HG03196 (cell line): ENCODE results near the gene GPLD1.

Experiments used
- ATAC-seq: cut with Tn5 transposase; IDR thresholded peaks from one replicate; pipeline ENCODE4 v1.9.1; 2021; ENCODE audit not compliant: unreplicated experiment

Gene GPLD1

DNA sequence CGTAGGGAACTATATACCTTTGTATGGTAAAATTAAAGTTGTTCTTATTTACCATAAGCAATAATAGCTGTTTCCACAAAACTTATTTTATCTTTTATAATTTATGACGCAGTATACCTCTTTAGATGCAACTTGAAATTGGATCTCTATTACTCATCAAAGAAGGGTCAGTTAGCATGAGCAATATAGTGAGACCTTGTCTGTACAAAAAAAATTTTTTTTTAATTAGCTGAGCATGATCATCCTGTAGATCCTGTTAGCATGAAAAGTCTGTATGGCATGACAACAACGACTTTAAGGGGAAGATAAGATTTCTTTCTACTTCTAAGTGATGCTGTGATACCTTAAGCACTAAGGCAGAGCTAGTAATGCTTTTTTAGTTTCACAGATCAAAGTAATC is 11.3 kb upstream of the GPLD1 start:
- ATAC-seq: no peak

- ATAC-seq: no peak
Measured at GRCh38 chr6:24497254-24497970, 8.0 kb upstream of the GPLD1 start.

GRCh38 chr6:24494821-24495795 is 5.7 kb upstream of the GPLD1 start, which contains the start of gene ALDH5A1:
Gene ALDH5A1, plus strand, starts transcription at chr6:24494969. Its CDS starts 28 bp downstream, at chr6:24494997.
- peak; percentile 71 for ATAC-seq

- ATAC-seq: no peak
Measured at GRCh38 chr6:24493945-24494820, 4.8 kb upstream of the GPLD1 start.

DNA sequence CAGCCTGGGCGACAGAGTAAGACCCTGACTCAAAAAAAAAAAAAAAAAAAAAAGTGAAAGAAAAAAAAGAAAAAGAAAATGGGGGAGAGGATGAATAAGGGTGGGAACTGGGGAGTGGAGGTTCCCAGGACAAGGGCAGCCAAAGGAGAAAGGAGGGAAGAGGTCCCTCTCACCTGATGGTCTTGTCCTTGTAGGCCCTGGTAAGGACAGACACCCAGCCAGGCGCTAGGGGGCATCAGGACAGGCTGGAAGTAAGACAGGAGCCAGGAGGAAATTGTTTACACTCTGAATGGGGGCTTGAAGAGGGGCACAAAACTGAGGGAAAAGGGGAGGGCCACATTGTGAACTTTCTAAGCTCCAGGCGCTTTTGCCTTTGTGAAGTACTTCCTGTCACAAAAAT is 3.1 kb upstream of the GPLD1 start:
- no peak for ATAC-seq

DNA sequence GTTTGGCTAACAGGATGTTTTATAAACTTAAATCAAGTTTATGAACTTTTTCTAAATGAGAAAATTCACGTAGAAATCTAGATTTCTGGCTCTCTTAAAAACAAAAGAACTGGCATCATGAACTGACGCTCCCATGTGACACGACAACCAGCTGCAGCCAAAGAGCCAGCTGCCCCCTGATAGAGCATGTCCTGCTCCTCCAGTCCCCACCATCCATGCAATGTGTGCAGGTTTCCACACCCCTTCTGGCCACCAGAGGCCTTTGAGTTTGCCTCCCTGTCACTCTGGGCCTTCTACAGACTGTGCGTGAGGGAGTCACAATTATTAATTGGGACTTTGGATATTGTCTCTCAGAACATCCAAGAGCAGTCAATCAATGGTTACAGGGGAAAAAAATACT is 1.6 kb upstream of the GPLD1 start:
- no peak for ATAC-seq

GRCh38 chr6:24489881-24490280 is 503 bp upstream of the GPLD1 start:
- ATAC-seq: no peak

DNA sequence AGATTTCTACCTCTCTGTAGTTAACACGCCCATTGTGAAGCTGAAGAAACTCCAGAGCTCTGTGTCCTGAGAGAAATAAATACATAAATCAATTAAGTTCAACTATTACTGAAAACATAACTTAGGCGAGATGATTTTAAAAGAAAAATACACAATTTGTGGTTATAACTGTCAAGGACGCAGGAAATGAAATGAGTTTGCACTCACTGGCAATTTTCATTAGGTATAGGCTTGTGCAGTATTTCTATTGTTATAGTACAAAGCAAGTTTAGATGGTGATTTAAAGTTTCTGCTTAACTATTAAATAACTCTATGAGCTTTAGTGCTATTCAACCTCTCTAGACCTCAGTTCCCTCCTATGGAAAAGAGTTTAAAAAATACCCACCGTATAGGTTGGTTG is 3.3 kb downstream of the GPLD1 start:
- ATAC-seq: no peak

DNA sequence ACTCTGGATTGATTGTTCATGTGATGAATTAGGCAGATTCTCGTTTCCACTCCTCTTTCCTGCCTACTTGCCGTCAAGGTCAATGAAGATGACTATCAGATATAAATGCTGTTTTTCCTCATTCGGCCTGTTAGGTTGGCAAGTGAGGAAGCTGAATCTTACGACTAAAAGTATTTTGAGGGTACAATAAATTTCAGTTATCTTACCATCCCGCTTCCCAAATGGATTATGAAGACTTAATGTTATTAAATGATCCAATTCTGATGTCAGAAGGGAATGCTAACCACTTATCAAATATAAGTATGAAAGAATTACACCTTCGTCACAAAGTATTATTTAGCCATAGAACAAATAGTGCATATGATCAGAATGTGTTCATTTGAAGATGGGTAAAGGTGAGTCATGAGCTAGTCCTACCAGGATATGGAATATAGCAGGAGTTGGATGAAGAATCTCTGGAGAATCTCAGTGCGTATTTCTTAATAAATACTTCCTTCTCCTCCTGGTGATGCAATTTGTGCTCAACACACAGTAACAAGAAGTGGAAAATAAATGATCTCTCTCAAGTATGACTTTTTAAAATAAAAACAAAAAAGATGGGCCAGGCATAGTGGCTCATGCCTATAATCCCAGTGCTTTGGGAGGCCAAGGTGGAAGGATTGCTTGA is 4.6 kb downstream of the GPLD1 start:
- ATAC-seq: no peak

DNA sequence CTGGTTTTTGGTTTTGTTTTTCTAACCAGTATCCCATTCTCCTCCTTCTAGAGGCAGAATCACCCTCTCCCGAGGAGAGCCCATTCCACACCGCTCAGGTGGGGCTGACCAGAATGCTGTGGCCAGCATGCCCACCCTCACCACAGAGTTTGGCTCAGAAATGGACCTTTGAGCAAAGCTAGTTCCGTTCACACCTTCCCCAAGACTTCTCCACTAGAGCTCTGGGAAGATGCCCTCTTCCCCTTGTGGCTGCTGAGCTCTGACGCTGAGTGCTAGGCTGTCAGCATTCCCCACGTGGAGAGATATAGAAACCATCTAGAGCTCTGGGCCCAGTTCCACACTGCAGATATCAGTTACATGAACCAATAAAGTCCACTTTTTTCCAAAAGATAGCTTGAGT is 7.9 kb downstream of the GPLD1 start:
- no peak for ATAC-seq

DNA sequence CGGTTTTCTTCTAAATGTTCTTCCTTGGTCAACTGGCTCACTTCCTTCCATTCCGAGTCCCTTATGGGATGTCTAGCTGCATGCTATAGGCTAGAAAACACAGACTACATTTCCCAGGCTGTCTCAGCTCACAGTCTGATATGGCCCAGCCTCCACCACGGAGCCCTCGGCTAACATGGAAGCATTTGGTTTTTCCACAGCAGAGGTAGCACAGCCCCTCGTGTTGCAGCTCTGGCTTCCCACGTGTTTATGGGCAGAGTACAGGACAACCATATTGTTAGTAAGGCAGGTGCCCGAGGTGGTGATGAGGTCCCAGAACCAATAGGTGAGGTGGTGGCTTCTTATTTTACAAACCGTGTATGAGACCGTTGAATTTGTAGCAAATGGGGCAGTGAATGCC is 8.7 kb downstream of the GPLD1 start:
- ATAC-seq: no peak

DNA sequence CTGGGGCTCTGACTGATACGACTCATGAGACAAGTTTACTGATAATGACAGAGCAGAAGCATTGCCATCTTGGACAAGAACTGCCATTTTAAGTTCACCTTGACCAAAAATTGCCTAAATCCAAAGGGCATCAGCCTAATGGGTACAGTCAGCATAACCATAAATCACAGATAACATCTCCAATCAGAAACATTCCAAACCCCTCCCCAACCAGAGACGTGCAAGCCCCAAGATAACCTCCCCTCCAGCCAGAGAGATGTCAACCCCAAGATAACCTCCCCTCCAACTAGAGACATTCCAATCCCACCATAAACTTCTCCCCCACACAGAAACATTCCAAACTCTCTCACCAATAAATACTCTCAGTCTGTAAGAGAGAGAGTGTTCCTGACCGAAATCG is 10.5 kb downstream of the GPLD1 start:
- ATAC-seq: no peak

DNA sequence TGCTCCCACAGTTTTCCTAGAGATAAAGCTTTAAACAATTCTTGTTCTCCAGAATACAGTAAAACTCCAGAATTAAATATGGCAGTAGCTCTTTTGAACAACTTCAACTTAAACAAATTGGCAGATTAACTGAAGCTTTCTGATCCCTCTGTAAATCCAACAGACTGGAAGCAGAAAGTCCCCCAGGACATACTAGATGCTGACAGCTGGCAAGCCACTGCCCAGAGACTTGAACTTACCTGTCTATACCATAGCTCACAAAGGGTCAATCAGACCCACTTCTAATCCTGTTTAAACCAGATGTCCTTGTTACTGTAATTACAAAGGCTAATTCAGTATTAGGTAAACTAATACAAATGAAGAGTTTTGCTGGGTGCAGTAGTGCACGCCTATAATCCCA is 12.3 kb downstream of the GPLD1 start:
- ATAC-seq: no peak

DNA sequence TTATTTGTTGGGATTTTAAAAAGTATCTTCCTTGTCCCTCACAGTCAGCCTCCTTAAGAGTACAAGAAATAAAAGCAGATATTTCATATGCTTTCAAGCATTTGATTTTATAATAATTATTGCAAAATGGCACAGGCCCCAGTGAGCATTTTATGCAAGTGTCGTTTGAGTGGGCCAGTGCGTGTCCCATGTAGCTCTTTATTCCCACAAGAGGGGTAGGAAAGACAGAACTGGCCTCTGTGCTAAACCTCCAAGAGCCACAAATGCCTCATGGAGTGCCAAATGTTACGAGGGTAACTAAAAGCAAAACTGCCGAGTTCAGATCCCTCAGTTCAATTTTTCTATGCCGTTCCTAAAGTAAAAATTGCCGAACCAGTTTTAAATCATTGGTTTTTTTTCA is 12.7 kb downstream of the GPLD1 start:
- ATAC-seq: no peak

DNA sequence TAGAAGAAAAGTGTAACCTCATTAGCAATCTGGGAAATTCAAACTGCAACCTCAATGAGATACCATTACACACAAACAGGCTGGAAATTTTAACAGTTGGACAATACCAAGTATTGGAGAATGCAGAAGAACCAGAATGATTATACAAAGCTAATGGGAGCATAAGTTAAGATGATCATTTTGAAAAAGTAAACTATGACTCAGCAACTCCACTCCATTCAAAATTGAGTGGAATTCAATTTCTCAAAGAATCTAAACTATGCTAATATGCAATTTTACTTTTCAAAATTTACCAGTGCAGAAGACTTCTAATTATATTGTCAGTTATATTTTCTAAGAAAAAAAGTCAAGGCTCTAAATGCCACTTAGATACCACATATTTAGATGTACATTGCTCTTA is 17.2 kb downstream of the GPLD1 start:
- no peak for ATAC-seq

- ATAC-seq: no peak
Measured at GRCh38 chr6:24469811-24470210, 19.6 kb downstream of the GPLD1 start.

GRCh38 chr6:24464253-24465038 is 24.9 kb downstream of the GPLD1 start:
- ATAC-seq: no peak

GRCh38 chr6:24460966-24461365 is 28.4 kb downstream of the GPLD1 start:
- no peak for ATAC-seq

DNA sequence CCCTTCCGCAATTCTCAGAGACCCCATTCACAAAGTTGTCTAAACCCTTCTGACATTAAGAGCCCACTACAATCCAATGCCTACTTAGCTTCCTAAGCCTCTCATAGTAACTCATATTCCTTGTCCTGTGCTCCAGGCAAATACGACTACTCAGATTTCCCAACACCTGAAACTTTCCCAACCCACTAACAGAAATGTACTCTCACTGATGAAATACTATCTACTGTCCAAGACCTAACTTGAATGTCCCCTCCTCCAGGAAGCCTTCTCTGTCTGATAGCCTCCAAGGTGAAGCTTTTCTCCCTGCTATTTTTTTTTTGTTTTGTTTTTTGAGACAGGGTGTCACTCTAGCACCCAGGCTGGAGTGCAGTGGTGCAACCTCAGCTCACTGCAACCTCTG is 30.4 kb downstream of the GPLD1 start:
- ATAC-seq: no peak

DNA sequence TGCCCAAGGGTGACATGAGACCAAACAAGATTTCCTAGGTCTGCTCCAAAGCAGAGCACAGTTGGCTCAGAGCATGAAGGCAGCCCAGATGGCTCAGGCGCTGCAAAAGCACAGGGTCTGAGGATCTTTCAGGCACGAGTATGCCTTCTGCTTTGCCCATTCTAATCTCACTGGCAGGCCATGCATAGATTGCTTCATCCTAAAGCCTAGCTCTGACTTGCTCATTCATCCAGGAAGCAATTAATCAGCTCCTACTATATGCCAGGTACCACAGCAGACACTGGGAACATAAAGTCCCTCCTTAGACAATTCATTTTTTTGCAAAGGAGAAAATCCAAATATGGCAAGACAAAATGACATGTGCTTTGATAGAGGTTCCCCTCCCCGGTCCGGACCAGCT is 31.2 kb downstream of the GPLD1 start:
- ATAC-seq: no peak
